Lower leg skin (tissue), 3 donors: ENCODE data around the gene KANK4.

Experiments used
- CTCF ChIP-seq, 3 donors: fragments of 450-650 bp; IDR thresholded peaks; one replicate each; pipeline ENCODE4 v1.5.1; 2016; ENCODE audit warnings: antibody characterized with exemption in 3 of 3, mild to moderate bottlenecking in 3 of 3, moderate library complexity in 2 of 3
- POLR2A ChIP-seq, 2 donors: fragments of 450-650 bp; IDR thresholded peaks; one replicate each; pipeline ENCODE4 v1.6.1; 2016 to 2017; ENCODE audit warnings: antibody characterized with exemption in 2 of 2, mild to moderate bottlenecking in 1 of 2, moderate library complexity in 1 of 2

- TF ChIP-seq CTCF (IDR thresholded peaks at IDR 0.05): no peak
- TF ChIP-seq POLR2A (IDR thresholded peaks at IDR 0.05): no peak
Observed at GRCh38 chr1:62307446-62307845, 11.8 kb downstream of the KANK4 start.
